Measurements from ENCODE around the gene GPR143.

GPR143 gene

GRCh38 chrX:9737363-9737762 lies 28.3 kb downstream of the GPR143 start:
- TF ChIP-seq USF1 (IDR thresholded peaks at IDR 0.05) = no peak
- no peak for TF ChIP-seq MAX (IDR thresholded peaks at IDR 0.05)
- no peak for TF ChIP-seq EGR1 (IDR thresholded peaks at IDR 0.05)
- TF ChIP-seq TEAD4 (IDR thresholded peaks at IDR 0.05) = no peak
- no peak for TF ChIP-seq EP300 (IDR thresholded peaks at IDR 0.05; ENCODE audit: borderline replicate concordance)

GRCh38 chrX:9730752-9731151 lies 34.9 kb downstream of the GPR143 start:
- TF ChIP-seq TEAD4 (IDR thresholded peaks at IDR 0.05) = no peak
- no peak for TF ChIP-seq MAX (IDR thresholded peaks at IDR 0.05)
- TF ChIP-seq REST (IDR thresholded peaks at IDR 0.05; ENCODE audit: low read depth) = no peak
- no peak for TF ChIP-seq CEBPB (IDR thresholded peaks at IDR 0.05)
- no peak for TF ChIP-seq EGR1 (IDR thresholded peaks at IDR 0.05)
- TF ChIP-seq EP300 (IDR thresholded peaks at IDR 0.05; ENCODE audit: borderline replicate concordance) = no peak
- no peak for TF ChIP-seq TCF12 (IDR thresholded peaks at IDR 0.05; ENCODE audit: low read depth)
- no peak for TF ChIP-seq FOXM1 (IDR thresholded peaks at IDR 0.05; ENCODE audit: borderline replicate concordance, low read depth)
- TF ChIP-seq CREB1 (IDR thresholded peaks at IDR 0.05; ENCODE audit: low read depth) = no peak
- no peak for TF ChIP-seq TAF1 (IDR thresholded peaks at IDR 0.05; ENCODE audit: low read depth)
- no peak for TF ChIP-seq NFIC (IDR thresholded peaks at IDR 0.05)
- TF ChIP-seq USF1 (IDR thresholded peaks at IDR 0.05) = no peak
- no peak for TF ChIP-seq YY1 (IDR thresholded peaks at IDR 0.05; ENCODE audit: low read depth)
- TF ChIP-seq ZBTB7A (IDR thresholded peaks at IDR 0.05; ENCODE audit: low read depth) = no peak
- TF ChIP-seq RAD21 (IDR thresholded peaks at IDR 0.05; ENCODE audit: low read depth) = no peak

- TF ChIP-seq REST (IDR thresholded peaks at IDR 0.05; ENCODE audit: low read depth) = no peak
- TF ChIP-seq RAD21 (IDR thresholded peaks at IDR 0.05; ENCODE audit: low read depth) = no peak
- no peak for TF ChIP-seq TAF1 (IDR thresholded peaks at IDR 0.05; ENCODE audit: low read depth)
Observed at GRCh38 chrX:9730078-9730477, 35.6 kb downstream of the GPR143 start.

GRCh38 chrX:9729171-9729885 lies 36.3 kb downstream of the GPR143 start:
- TF ChIP-seq MAX (IDR thresholded peaks at IDR 0.05) (no peak), TAF1 (IDR thresholded peaks at IDR 0.05; ENCODE audit: low read depth) (no peak), NFIC (IDR thresholded peaks at IDR 0.05) (no peak), REST (IDR thresholded peaks at IDR 0.05; ENCODE audit: low read depth) (no peak), ZBTB7A (IDR thresholded peaks at IDR 0.05; ENCODE audit: low read depth) (no peak), TCF12 (IDR thresholded peaks at IDR 0.05; ENCODE audit: low read depth) (no peak), CREB1 (IDR thresholded peaks at IDR 0.05; ENCODE audit: low read depth) (no peak), USF1 (IDR thresholded peaks at IDR 0.05) (no peak)
